ENCODE measurements around the gene EML6. TPM values are rescaled to one million over a fixed set of nuclear protein-coding genes. Genes with fewer than 3 reads are reported as not detected.

EML6 gene
- total RNA-seq, 1 donor from 2014 or later = 0.39 TPM

DNA sequence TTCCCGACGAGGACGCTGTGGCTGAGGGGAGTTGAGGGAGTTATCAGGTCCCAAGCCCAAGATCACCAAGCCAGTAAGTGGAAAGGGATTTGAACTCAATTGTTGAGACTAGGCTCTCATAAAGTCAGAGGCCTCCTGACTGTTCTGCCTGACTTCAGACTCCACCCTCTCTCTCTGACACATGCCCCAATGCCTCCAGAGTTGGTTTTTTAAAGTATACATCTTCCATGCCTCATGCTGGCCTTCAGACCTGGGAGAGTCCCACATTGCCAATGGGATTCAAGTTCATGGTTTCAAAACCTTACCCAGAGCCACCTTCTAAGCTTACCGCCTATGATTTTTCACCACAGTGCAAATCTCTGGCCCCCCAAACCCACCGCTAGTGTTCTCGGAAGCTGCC lies 226.0 kb downstream of the EML6 start:
- Histone ChIP-seq H2AFZ (replicated peaks) (no peak overlapping the region), H3K27me3 (no peaks in the 10 kb centered on the region), H3K36me3 (no peaks in the 10 kb centered on the region), H3F3A (ENCODE audit: low read depth) (no peaks in the 10 kb centered on the region), H3K4me1 (peaks cover 31% of the 10 kb centered on the region), H3K9ac (no peak overlapping the region), H3K4me2 (no peak overlapping the region), H4K20me1 (ENCODE audit: low read depth) (no peaks in the 10 kb centered on the region), H3K4me3 (no peak overlapping the region), H3K27ac (no peak overlapping the region), H3K9me3 (ENCODE audit: low read depth) (no peaks in the 10 kb centered on the region), H3K79me2 (ENCODE audit: low read depth) (no peaks in the 10 kb centered on the region)
- H3K27ac Mint-ChIP-seq = peak overlapping the region; percentile 42
- no peaks in the 10 kb centered on the region for H3K27me3 Mint-ChIP-seq (ENCODE audit: insufficient read depth, low read depth)
- H3K4me3 Mint-ChIP-seq = no peak overlapping the region
- TF ChIP-seq EZH2phosphoT487 (IDR thresholded peaks at IDR 0.05) (no peak), EZH2 (IDR thresholded peaks at IDR 0.05) (no peak)
- TF ChIP-seq, protein P1, sequence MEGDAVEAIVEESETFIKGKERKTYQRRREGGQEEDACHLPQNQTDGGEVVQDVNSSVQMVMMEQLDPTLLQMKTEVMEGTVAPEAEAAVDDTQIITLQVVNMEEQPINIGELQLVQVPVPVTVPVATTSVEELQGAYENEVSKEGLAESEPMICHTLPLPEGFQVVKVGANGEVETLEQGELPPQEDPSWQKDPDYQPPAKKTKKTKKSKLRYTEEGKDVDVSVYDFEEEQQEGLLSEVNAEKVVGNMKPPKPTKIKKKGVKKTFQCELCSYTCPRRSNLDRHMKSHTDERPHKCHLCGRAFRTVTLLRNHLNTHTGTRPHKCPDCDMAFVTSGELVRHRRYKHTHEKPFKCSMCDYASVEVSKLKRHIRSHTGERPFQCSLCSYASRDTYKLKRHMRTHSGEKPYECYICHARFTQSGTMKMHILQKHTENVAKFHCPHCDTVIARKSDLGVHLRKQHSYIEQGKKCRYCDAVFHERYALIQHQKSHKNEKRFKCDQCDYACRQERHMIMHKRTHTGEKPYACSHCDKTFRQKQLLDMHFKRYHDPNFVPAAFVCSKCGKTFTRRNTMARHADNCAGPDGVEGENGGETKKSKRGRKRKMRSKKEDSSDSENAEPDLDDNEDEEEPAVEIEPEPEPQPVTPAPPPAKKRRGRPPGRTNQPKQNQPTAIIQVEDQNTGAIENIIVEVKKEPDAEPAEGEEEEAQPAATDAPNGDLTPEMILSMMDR (IDR thresholded peaks at IDR 0.05) = no peak
- peaks cover 27% of the 10 kb centered on the region for H3K4me1 Mint-ChIP-seq
- peaks cover 5% of the 10 kb centered on the region for H3K9me3 Mint-ChIP-seq
- no peaks in the 10 kb centered on the region for H3K36me3 Mint-ChIP-seq
- DNase-seq (ENCODE audit: low spot score) = no peak

DNA sequence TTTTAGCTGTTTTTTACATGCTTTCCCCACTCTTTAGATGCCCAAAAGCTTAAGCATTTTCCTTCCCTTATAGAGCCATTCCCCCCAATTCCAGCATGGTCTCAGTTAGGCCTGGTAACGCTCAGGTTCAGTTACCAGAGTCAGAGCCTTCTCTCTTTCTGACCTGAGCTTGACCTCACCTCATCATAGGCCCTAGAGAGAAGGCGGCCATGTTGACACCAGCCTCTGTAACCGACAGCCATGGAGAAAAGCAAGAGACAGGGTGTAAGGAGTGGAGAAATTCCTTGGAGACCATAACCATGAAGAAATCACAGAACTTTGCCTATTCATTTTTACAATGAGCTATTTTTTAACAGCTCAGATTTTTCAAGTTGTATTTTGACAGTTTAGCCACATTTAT lies 227.3 kb downstream of the EML6 start:
- Mint-ChIP-seq H3K4me1 (peaks cover 24% of the 10 kb centered on the region), H3K4me3 (no peak overlapping the region), H3K36me3 (no peaks in the 10 kb centered on the region), H3K9me3 (peaks cover 2% of the 10 kb centered on the region), H3K27me3 (ENCODE audit: insufficient read depth, low read depth) (peaks cover 2% of the 10 kb centered on the region), H3K27ac (no peak overlapping the region)
- Histone ChIP-seq H3F3A (ENCODE audit: low read depth) (no peaks in the 10 kb centered on the region), H3K9me3 (ENCODE audit: low read depth) (no peaks in the 10 kb centered on the region), H3K4me3 (no peak overlapping the region), H2AFZ (replicated peaks) (no peak overlapping the region), H3K4me2 (no peak overlapping the region), H4K20me1 (ENCODE audit: low read depth) (no peaks in the 10 kb centered on the region), H3K27ac (no peak overlapping the region), H3K79me2 (ENCODE audit: low read depth) (no peaks in the 10 kb centered on the region), H3K36me3 (no peaks in the 10 kb centered on the region), H3K9ac (no peak overlapping the region), H3K27me3 (no peaks in the 10 kb centered on the region), H3K4me1 (peaks cover 26% of the 10 kb centered on the region)
- no peak for DNase-seq (ENCODE audit: low spot score)
- TF ChIP-seq EZH2 (IDR thresholded peaks at IDR 0.05) (no peak), EZH2phosphoT487 (IDR thresholded peaks at IDR 0.05) (no peak)
- TF ChIP-seq, protein P1 (IDR thresholded peaks at IDR 0.05) = no peak

DNA sequence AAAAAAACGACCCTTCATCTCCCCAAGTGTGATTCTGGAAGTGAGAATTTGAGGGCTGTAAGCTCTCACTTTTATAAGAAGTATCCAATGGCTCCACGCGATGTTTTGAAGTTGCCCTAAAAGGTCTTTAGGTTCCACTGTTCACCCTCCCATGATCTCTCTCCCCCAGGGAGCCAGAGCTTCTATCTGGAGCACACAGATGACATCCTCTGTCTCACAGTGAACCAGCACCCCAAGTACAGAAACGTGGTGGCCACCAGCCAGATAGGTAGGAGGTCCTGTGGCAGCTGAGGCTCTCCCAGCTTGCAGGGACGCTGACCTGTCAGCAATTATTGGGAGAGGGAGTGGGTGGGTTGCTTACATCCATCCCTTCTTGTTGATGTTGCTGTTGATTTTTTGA lies 229.0 kb downstream of the EML6 start:
- no peaks in the 10 kb centered on the region for H3F3A ChIP-seq (ENCODE audit: low read depth)
- Mint-ChIP-seq H3K4me3 (no peak overlapping the region), H3K4me1 (peaks cover 17% of the 10 kb centered on the region), H3K9me3 (no peaks in the 10 kb centered on the region), H3K36me3 (no peaks in the 10 kb centered on the region), H3K27ac (no peak overlapping the region), H3K27me3 (ENCODE audit: insufficient read depth, low read depth) (peaks cover 2% of the 10 kb centered on the region)
- no peak for TF ChIP-seq EZH2 (IDR thresholded peaks at IDR 0.05)
- no peak for TF ChIP-seq EZH2phosphoT487 (IDR thresholded peaks at IDR 0.05)
- TF ChIP-seq, protein P1 (IDR thresholded peaks at IDR 0.05) = no peak
- H3K9ac ChIP-seq = no peak overlapping the region
- no peaks in the 10 kb centered on the region for H3K9me3 ChIP-seq (ENCODE audit: low read depth)
- H3K36me3 ChIP-seq = no peaks in the 10 kb centered on the region
- no peaks in the 10 kb centered on the region for H3K79me2 ChIP-seq (ENCODE audit: low read depth)
- no peaks in the 10 kb centered on the region for H3K27me3 ChIP-seq
- no peak overlapping the region for H2AFZ ChIP-seq (replicated peaks)
- H3K4me3 ChIP-seq = no peak overlapping the region
- no peak for DNase-seq (ENCODE audit: low spot score)
- H4K20me1 ChIP-seq (ENCODE audit: low read depth) = no peaks in the 10 kb centered on the region
- no peak overlapping the region for H3K27ac ChIP-seq
- H3K4me1 ChIP-seq = peaks cover 15% of the 10 kb centered on the region
- no peak overlapping the region for H3K4me2 ChIP-seq
